ENCODE results near the gene LRRC63. TPM values are rescaled to one million over a fixed set of nuclear protein-coding genes. Genes with fewer than 3 reads are reported as not detected.
"Not testable (repeated sequence)": the region's sequence is repeated elsewhere in the genome, so short reads cannot be mapped to it uniquely, and the experiment has no call there.

Gene LRRC63
- total and polyA plus RNA-seq, 8 donors = 0.10 to 0.65 (median 0.35) TPM

- no peak for ATAC-seq
Measured at GRCh38 chr13:46207828-46208227, 3.9 kb upstream of the LRRC63 start.

GRCh38 chr13:46210362-46211083 lies 1.2 kb upstream of the LRRC63 start:
- H3K4me3 ChIP-seq = peak overlapping the region; percentile 35 to 49
- TF ChIP-seq CTCF (IDR thresholded peaks at IDR 0.05) = no peak
- ATAC-seq (no peak), DNase-seq (no peak)
- no peaks in the 10 kb centered on the region for H3K36me3 ChIP-seq
- intact Hi-C loops (cut with DNase I) = no loop called here
- H3K27me3 ChIP-seq = peaks cover 0 to 8% of the 10 kb centered on the region in 2 donors
- H3K4me1 ChIP-seq = peaks cover 3 to 15% of the 10 kb centered on the region in 2 donors
- peak overlapping the region in 1 of 2 donors; percentile 63 for H3K27ac ChIP-seq
- no peaks in the 10 kb centered on the region for H3K9me3 ChIP-seq

More at GRCh38 chr13:46207828-46208227, 3.9 kb upstream of the LRRC63 start:
- no peak for DNase-seq
- no peak for TF ChIP-seq CTCF (IDR thresholded peaks at IDR 0.05)
- intact Hi-C loops (cut with DNase I) = no loop called here
- Histone ChIP-seq H3K4me3 (no peak overlapping the region), H3K27ac (no peak overlapping the region), H3K27me3 (peaks cover 0 to 8% of the 10 kb centered on the region in 2 donors), H3K36me3 (no peaks in the 10 kb centered on the region), H3K9me3 (no peaks in the 10 kb centered on the region), H3K4me1 (peaks cover 3 to 15% of the 10 kb centered on the region in 2 donors)

- peak in 1 of 4 donors; percentile 3 for DNase-seq
Measured at GRCh38 chr13:46211116-46211482, 629 bp upstream of the LRRC63 start.

GRCh38 chr13:46213242-46213641 lies 1.5 kb downstream of the LRRC63 start:
- no peak overlapping the region for H3K4me3 ChIP-seq
- H3K36me3 ChIP-seq = no peaks in the 10 kb centered on the region
- no peak for TF ChIP-seq CTCF (IDR thresholded peaks at IDR 0.05)
- no peak for DNase-seq
- no peak overlapping the region for H3K27ac ChIP-seq
- ATAC-seq = no peak
- no peaks in the 10 kb centered on the region for H3K9me3 ChIP-seq
- intact Hi-C loops (cut with DNase I) = no loop called here
- peaks cover 0 to 8% of the 10 kb centered on the region in 2 donors for H3K27me3 ChIP-seq
- peaks cover 3 to 15% of the 10 kb centered on the region in 2 donors for H3K4me1 ChIP-seq

More at GRCh38 chr13:46211116-46211482, 629 bp upstream of the LRRC63 start:
- H3K4me3 ChIP-seq = peak overlapping the region; percentile 35 to 49
- H3K4me1 ChIP-seq = peaks cover 3 to 15% of the 10 kb centered on the region in 2 donors
- H3K36me3 ChIP-seq = no peaks in the 10 kb centered on the region
- H3K27ac ChIP-seq = peak overlapping the region in 1 of 2 donors; percentile 63
- H3K27me3 ChIP-seq = peaks cover 0 to 8% of the 10 kb centered on the region in 2 donors
- no peaks in the 10 kb centered on the region for H3K9me3 ChIP-seq
- no peak for TF ChIP-seq CTCF (IDR thresholded peaks at IDR 0.05)
- intact Hi-C loops (cut with DNase I) = no loop called here
- peak; percentile 57 for ATAC-seq

- H3K27ac ChIP-seq; DNase-seq; H3K36me3 ChIP-seq; H3K9me3 ChIP-seq; H3K27me3 ChIP-seq; H3K4me3 ChIP-seq; intact Hi-C loops (cut with DNase I); ATAC-seq: not testable (repeated sequence)
- peaks cover 3 to 15% of the 10 kb centered on the region in 2 donors for H3K4me1 ChIP-seq
Measured at GRCh38 chr13:46214741-46215140, 3.0 kb downstream of the LRRC63 start.

DNA sequence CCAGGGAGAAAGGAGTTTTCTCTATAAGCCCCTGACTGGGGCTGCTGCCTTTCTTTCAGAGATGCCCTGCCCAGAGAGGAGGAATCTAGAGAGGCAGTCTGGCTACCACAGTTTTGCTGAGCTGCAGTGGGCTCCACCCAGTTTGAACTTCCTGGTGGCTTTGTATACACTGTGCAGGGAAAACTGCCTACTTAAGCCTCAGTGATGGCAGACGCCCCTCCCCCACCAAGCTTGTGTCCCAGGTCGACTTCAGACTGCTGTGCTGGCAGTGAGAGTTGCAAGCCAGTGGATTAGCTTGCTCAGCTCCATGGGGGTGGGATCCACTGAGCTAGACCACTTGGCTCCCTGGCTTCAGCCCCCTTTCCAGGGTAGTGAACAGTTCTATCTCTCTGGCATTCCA lies 8.5 kb downstream of the LRRC63 start:
- intact Hi-C loops (cut with DNase I); H3K27me3 ChIP-seq; H3K27ac ChIP-seq; H3K4me3 ChIP-seq; H3K4me1 ChIP-seq; H3K36me3 ChIP-seq: not testable (repeated sequence)
- peaks cover 0 to 16% of the 10 kb centered on the region in 2 donors for H3K9me3 ChIP-seq
- DNase-seq (peak in 2 of 4 donors; percentile 21 to 55), ATAC-seq (peak; percentile 41)
